HCT116 (cell line): ENCODE measurements around the gene GATA3. TPM values are rescaled to one million over a fixed set of nuclear protein-coding genes. Genes with fewer than 3 reads are reported as not detected.

ENCODE experiments used
- ATAC-seq: fragments of 200-7000 bp; cut with Tn5 transposase; 2 replicates; pipeline ENCODE4 v1.9.1; 2020; ENCODE audit warnings: mild to moderate bottlenecking, moderate library complexity
- BruUV-seq: library from RNA; stranded (reverse); fragments of 400-500 nt; replicated peaks from 2 replicates; lab custom pipeline; 2021; lab: Mats Ljungman, UMichigan
- CTCF ChIA-PET: fragments of 300-600 bp; sonication (Branson Sonifier 250); formaldehyde crosslinking; loops from one replicate; lab custom pipeline; 2021; ENCODE audit warnings: antibody characterized with exemption; lab: Charles Lee
- POLR2A ChIA-PET: fragments of 300-600, 350-600 bp; sonication (Branson Sonifier 250); formaldehyde crosslinking; loops from one replicate; lab custom pipeline; 2021; ENCODE audit warnings: antibody characterized with exemption; lab: Charles Lee
- RAD21 ChIA-PET, 2 experiments: fragments of 300-600 bp; sonication (Branson Sonifier 250); formaldehyde crosslinking; loops; one replicate each; lab custom pipeline; 2023; ENCODE audit warnings: low total read pairs in 2 of 2; ENCODE audit not compliant: uncharacterized antibody in 2 of 2, unreplicated experiment in 2 of 2, low non-redundant PET in 1 of 2; lab: Charles Lee
- DNase-seq: peaks from one replicate; pipeline ENCODE4 v3.0.0-alpha.2; 2010; ENCODE audit warnings: low read depth, low spot score
- H2AFZ ChIP-seq: fragments of 200-600 bp; shearing (Covaris generic), sonication (generic); 2 replicates; pipeline ENCODE4 v1.6.1; 2017; ENCODE audit warnings: low read depth, mixed run types, mixed read lengths, antibody characterized with exemption, low read length; ENCODE audit not compliant: poor library complexity, severe bottlenecking
- H3K27ac ChIP-seq: 2 replicates; pipeline ENCODE4 v1.5.1; 2012; ENCODE audit warnings: low read depth, low read length
- H3K27me3 ChIP-seq: fragments of 200-600 bp; sonication (generic); 2 replicates; pipeline ENCODE4 v1.6.1; 2016; ENCODE audit warnings: mixed run types, low read length, mixed read lengths; ENCODE audit not compliant: insufficient read depth
- H3K36me3 ChIP-seq, 2 experiments: fragments of 200-500 bp in 1 of 2; fragments of 200-600 bp in 1 of 2; sonication (Bioruptor generic) in 1 of 2; sonication (generic) in 1 of 2; 2 replicates each; pipeline versions ENCODE4 v1.5.1 to v1.6.1; 2014 to 2016; ENCODE audit warnings: low read length in 2 of 2, inconsistent platforms in 1 of 2, mixed read lengths in 1 of 2, mixed run types in 1 of 2; ENCODE audit not compliant: insufficient read depth in 2 of 2, control insufficient read depth in 1 of 2
- H3K4me1 ChIP-seq, 2 experiments: fragments of 200-600 bp in 1 of 2; sonication (generic) in 1 of 2; 2 replicates each; pipeline versions ENCODE4 v1.5.1 to v1.6.1; 2012 to 2017; ENCODE audit warnings: low read length in 2 of 2, inconsistent platforms in 1 of 2, mild to moderate bottlenecking in 1 of 2, mixed read lengths in 1 of 2, mixed run types in 1 of 2, moderate library complexity in 1 of 2; ENCODE audit not compliant: insufficient read depth in 2 of 2, control insufficient read depth in 1 of 2
- H3K4me2 ChIP-seq: fragments of 200-600 bp; sonication (generic); 2 replicates; pipeline ENCODE4 v1.6.1; 2017; ENCODE audit warnings: mixed run types, low read length, mixed read lengths
- H3K4me3 ChIP-seq, 2 experiments: fragments of 200-600 bp in 1 of 2; sonication (generic) in 1 of 2; replicated peaks in 1 of 2; 2 replicates each; pipeline ENCODE4 v1.5.1; 2011 to 2016; ENCODE audit warnings: low read length in 2 of 2, control low read depth in 1 of 2, low read depth in 1 of 2, mild to moderate bottlenecking in 1 of 2, mixed read lengths in 1 of 2, mixed run types in 1 of 2
- H3K79me2 ChIP-seq: fragments of 200-600 bp; sonication (generic); 2 replicates; pipeline ENCODE4 v1.6.1; 2017; ENCODE audit warnings: mild to moderate bottlenecking, mixed run types, low read length, moderate library complexity, mixed read lengths; ENCODE audit not compliant: insufficient read depth
- H3K9ac ChIP-seq: fragments of 200-600 bp; sonication (generic); 2 replicates; pipeline ENCODE4 v1.6.1; 2016; ENCODE audit warnings: low read length, mixed read lengths
- H3K9me2 ChIP-seq: fragments of 200-600 bp; sonication (generic), shearing (Covaris generic); 2 replicates; pipeline ENCODE4 v1.6.1; 2017; ENCODE audit warnings: mixed run types, mild to moderate bottlenecking, moderate library complexity; ENCODE audit not compliant: insufficient read depth
- H3K9me3 ChIP-seq, 2 experiments: fragments of 200-500 bp in 1 of 2; fragments of 200-600 bp in 1 of 2; sonication (Bioruptor generic) in 1 of 2; sonication (generic) in 1 of 2; 2 replicates each; pipeline ENCODE4 v1.6.1; 2014 to 2017; ENCODE audit warnings: low read length in 2 of 2, mixed read lengths in 2 of 2, inconsistent platforms in 1 of 2, low read depth in 1 of 2, mild to moderate bottlenecking in 1 of 2, mixed run types in 1 of 2, moderate library complexity in 1 of 2; ENCODE audit not compliant: control insufficient read depth in 1 of 2, insufficient read depth in 1 of 2
- H4K20me1 ChIP-seq: fragments of 200-600 bp; sonication (generic), shearing (Covaris generic); 2 replicates; pipeline ENCODE4 v1.6.1; 2017; ENCODE audit warnings: mixed run types, mild to moderate bottlenecking, moderate library complexity; ENCODE audit not compliant: insufficient read depth
- CBX3 ChIP-seq: IDR thresholded peaks from 2 replicates; pipeline ENCODE4 v1.6.1; 2012; ENCODE audit warnings: low read depth
- CTCF ChIP-seq, 3 experiments: fragments of 200-600 bp in 1 of 3; sonication (generic) in 1 of 3; IDR thresholded peaks in 2 of 3; conservative IDR thresholded peaks in 1 of 3; 2 replicates each; pipeline ENCODE4 v1.5.1; 2012 to 2017; ENCODE audit warnings: low read depth in 2 of 3, low read length in 2 of 3, antibody characterized with exemption in 1 of 3, borderline replicate concordance in 1 of 3, control low read depth in 1 of 3, mild to moderate bottlenecking in 1 of 3, mixed read lengths in 1 of 3, mixed run types in 1 of 3, moderate library complexity in 1 of 3; ENCODE audit not compliant: insufficient read depth in 1 of 3
- EGR1 ChIP-seq: IDR thresholded peaks from 2 replicates; pipeline ENCODE4 v1.6.1; 2012; ENCODE audit warnings: low read depth
- ELF1 ChIP-seq: IDR thresholded peaks from 2 replicates; pipeline ENCODE4 v1.6.1; 2012; ENCODE audit warnings: low read depth, borderline replicate concordance
- EZH2phosphoT487 ChIP-seq: fragments of 200-600 bp; IDR thresholded peaks from 2 replicates; pipeline ENCODE4 v1.6.1; 2018; ENCODE audit warnings: antibody characterized with exemption, borderline replicate concordance
- FOSL1 ChIP-seq: IDR thresholded peaks from 2 replicates; pipeline ENCODE4 v1.6.1; 2012; ENCODE audit warnings: low read depth
- MAX ChIP-seq: IDR thresholded peaks from 2 replicates; pipeline ENCODE4 v1.6.1; 2012
- POLR2AphosphoS5 ChIP-seq: IDR thresholded peaks from 2 replicates; pipeline ENCODE4 v1.6.1; 2011; ENCODE audit warnings: mild to moderate bottlenecking, low read depth, low read length, moderate library complexity
- RAD21 ChIP-seq: IDR thresholded peaks from 2 replicates; pipeline ENCODE4 v1.6.1; 2012; ENCODE audit warnings: low read depth, mild to moderate bottlenecking
- REST ChIP-seq: IDR thresholded peaks from 2 replicates; pipeline ENCODE4 v1.6.1; 2012; ENCODE audit warnings: low read depth
- SIN3A ChIP-seq: IDR thresholded peaks from 2 replicates; pipeline ENCODE4 v1.6.1; 2012; ENCODE audit warnings: low read depth
- SP1 ChIP-seq: IDR thresholded peaks from 2 replicates; pipeline ENCODE4 v1.6.1; 2012; ENCODE audit warnings: low read depth
- SRF ChIP-seq: IDR thresholded peaks from 2 replicates; pipeline ENCODE4 v1.6.1; 2012; ENCODE audit warnings: low read depth
- TCF7L2 ChIP-seq: IDR thresholded peaks from 2 replicates; pipeline ENCODE4 v1.7.0; 2011; ENCODE audit warnings: borderline replicate concordance, inconsistent platforms; ENCODE audit not compliant: insufficient read depth, insufficient read length; ENCODE audit errors: extremely low read depth
- ZBTB33 ChIP-seq: IDR thresholded peaks from 2 replicates; pipeline ENCODE4 v1.6.1; 2011; ENCODE audit warnings: mild to moderate bottlenecking, low read length, moderate library complexity; ENCODE audit not compliant: insufficient replicate concordance; ENCODE audit errors: extremely low read depth
- ZFX ChIP-seq: fragments of 450-650 bp; IDR thresholded peaks from 2 replicates; pipeline ENCODE4 v1.6.1; 2017
- ZNF274 ChIP-seq: fragments of 200-500 bp; sonication (Bioruptor generic); IDR thresholded peaks from 2 replicates; pipeline ENCODE4 v1.6.1; 2014; ENCODE audit warnings: mild to moderate bottlenecking, low read depth, low read length, inconsistent platforms
- intact Hi-C: fragments of 100-400 bp; cut with micrococcal nuclease; formaldehyde crosslinking; loops from 2 replicates; pipeline ENCODE4 v1.10.0; 2022
- total RNA-seq: library from RNA; stranded (reverse); gene quantifications from one replicate; pipeline ENCODE4 v1.2.1, GENCODE V29; 2021; ENCODE audit not compliant: unreplicated experiment

Gene GATA3
- total RNA-seq, 1 experiment from 2014 or later = 2.7 TPM

- Histone ChIP-seq H4K20me1 (no peaks in the 10 kb centered on the region), H3K4me3 (no peak overlapping the region), H3K79me2 (no peaks in the 10 kb centered on the region), H2AFZ (no peak overlapping the region), H3K4me2 (no peak overlapping the region), H3K36me3 (no peaks in the 10 kb centered on the region; a peak in 1 of 4 replicates), H3K9ac (no peak overlapping the region), H3K4me1 (no peaks in the 10 kb centered on the region), H3K9me3 (no peaks in the 10 kb centered on the region), H3K9me2 (no peaks in the 10 kb centered on the region), H3K27ac (no peak overlapping the region), H3K27me3 (no peaks in the 10 kb centered on the region)
- TF ChIP-seq ZBTB33 (no peak), CTCF (IDR thresholded peaks at IDR 0.05 in 2 of 3, conservative IDR thresholded peaks at IDR 0.05 in 1 of 3; ENCODE audit: borderline replicate concordance in 1 of 3, insufficient read depth in 1 of 3, low read depth in 2 of 3, low read length in 2 of 3) (no peak), ZNF274 (no peak), REST (no peak), CBX3 (no peak), SIN3A (no peak), EZH2phosphoT487 (no peak), MAX (no peak), SP1 (no peak), SRF (no peak), TCF7L2 (no peak), FOSL1 (no peak), RAD21 (no peak), POLR2AphosphoS5 (no peak), EGR1 (no peak), ZFX (no peak), ELF1 (no peak)
- intact Hi-C loops = no loop called here
- no TSS peak for BruUV-seq
- DNase-seq (no peak), ATAC-seq (no peak)
- ChIA-PET POLR2A (no interaction called here), RAD21 (no interaction called here), CTCF (no interaction called here)
Measured at GRCh38 chr10:8069627-8070026, 15.1 kb downstream of the GATA3 start.
